ENCODE data around the gene USP36. TPM values are rescaled to one million over a fixed set of nuclear protein-coding genes. Genes with fewer than 3 reads are reported as not detected.

USP36 gene
- total RNA-seq, 1 donor from 2014 or later, result 54.1 TPM

- peaks cover 14% of the 10 kb centered on the region for H3K36me3 Mint-ChIP-seq (ENCODE audit: insufficient read depth)
- no peak for TF ChIP-seq CTCF (IDR thresholded peaks at IDR 0.05; ENCODE audit: unreplicated experiment)
These were observed 27.8 kb downstream of the USP36 start for GRCh38 chr17:78812855-78813254.

DNA sequence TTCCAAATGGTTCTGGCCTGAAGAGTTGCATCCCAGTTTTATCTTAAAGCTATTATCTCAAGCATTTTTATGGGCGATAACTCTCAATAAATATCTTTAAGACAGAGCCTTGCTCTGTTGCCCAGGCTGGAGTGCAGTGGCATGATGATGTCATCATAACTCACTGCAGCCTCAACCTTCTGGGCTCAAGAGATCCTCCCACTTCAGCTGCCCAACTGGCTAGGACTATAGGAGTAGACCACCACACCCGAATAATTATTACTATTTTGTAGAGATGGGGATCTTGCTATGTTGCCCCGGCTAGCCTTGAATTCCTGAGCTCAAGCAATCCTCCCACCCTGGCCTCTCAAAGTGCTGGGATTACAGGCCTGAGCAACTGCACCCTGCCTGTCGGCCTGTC, 32.5 kb downstream of the USP36 start:
- H3K27me3 Mint-ChIP-seq, result no peaks in the 10 kb centered on the region
- H3K4me3 Mint-ChIP-seq (ENCODE audit: low read depth), result no peak overlapping the region
- no peak overlapping the region for H3K27ac Mint-ChIP-seq
- no peak for DNase-seq (ENCODE audit: low spot score, unreplicated experiment)
- peaks cover 23% of the 10 kb centered on the region for H3K36me3 Mint-ChIP-seq (ENCODE audit: insufficient read depth)
- H3K9me3 Mint-ChIP-seq (ENCODE audit: low read depth), result no peaks in the 10 kb centered on the region
- no peak for TF ChIP-seq CTCF (IDR thresholded peaks at IDR 0.05; ENCODE audit: unreplicated experiment)
- no peaks in the 10 kb centered on the region for H3K4me1 Mint-ChIP-seq (ENCODE audit: low read depth)

More at GRCh38 chr17:78812855-78813254, 27.8 kb downstream of the USP36 start:
- Mint-ChIP-seq H3K4me1 (ENCODE audit: low read depth) (no peaks in the 10 kb centered on the region), H3K27ac (no peak overlapping the region), H3K4me3 (ENCODE audit: low read depth) (no peak overlapping the region), H3K9me3 (ENCODE audit: low read depth) (no peaks in the 10 kb centered on the region), H3K27me3 (no peaks in the 10 kb centered on the region)
- DNase-seq (ENCODE audit: low spot score, unreplicated experiment), result no peak

- no peak for TF ChIP-seq CTCF (IDR thresholded peaks at IDR 0.05; ENCODE audit: unreplicated experiment)
- Mint-ChIP-seq H3K9me3 (ENCODE audit: low read depth) (no peaks in the 10 kb centered on the region), H3K4me3 (ENCODE audit: low read depth) (no peak overlapping the region), H3K4me1 (ENCODE audit: low read depth) (no peaks in the 10 kb centered on the region), H3K27me3 (no peaks in the 10 kb centered on the region), H3K27ac (no peak overlapping the region), H3K36me3 (ENCODE audit: insufficient read depth) (peaks cover 26% of the 10 kb centered on the region)
- DNase-seq (ENCODE audit: low spot score, unreplicated experiment), result no peak
These were observed 34.2 kb downstream of the USP36 start for GRCh38 chr17:78806451-78806850.

GRCh38 chr17:78805301-78805700, 35.3 kb downstream of the USP36 start:
- H3K9me3 Mint-ChIP-seq (ENCODE audit: low read depth), result no peaks in the 10 kb centered on the region
- peaks cover 20% of the 10 kb centered on the region for H3K36me3 Mint-ChIP-seq (ENCODE audit: insufficient read depth)
- no peak for TF ChIP-seq CTCF (IDR thresholded peaks at IDR 0.05; ENCODE audit: unreplicated experiment)
- no peaks in the 10 kb centered on the region for H3K27me3 Mint-ChIP-seq
- H3K4me1 Mint-ChIP-seq (ENCODE audit: low read depth), result no peaks in the 10 kb centered on the region
- H3K27ac Mint-ChIP-seq, result no peak overlapping the region
- no peak for DNase-seq (ENCODE audit: low spot score, unreplicated experiment)
- no peak overlapping the region for H3K4me3 Mint-ChIP-seq (ENCODE audit: low read depth)

GRCh38 chr17:78804777-78805176, 35.8 kb downstream of the USP36 start:
- H3K4me3 Mint-ChIP-seq (ENCODE audit: low read depth), result no peak overlapping the region
- no peaks in the 10 kb centered on the region for H3K4me1 Mint-ChIP-seq (ENCODE audit: low read depth)
- DNase-seq (ENCODE audit: low spot score, unreplicated experiment), result no peak
- no peaks in the 10 kb centered on the region for H3K9me3 Mint-ChIP-seq (ENCODE audit: low read depth)
- peaks cover 20% of the 10 kb centered on the region for H3K36me3 Mint-ChIP-seq (ENCODE audit: insufficient read depth)
- no peaks in the 10 kb centered on the region for H3K27me3 Mint-ChIP-seq
- no peak for TF ChIP-seq CTCF (IDR thresholded peaks at IDR 0.05; ENCODE audit: unreplicated experiment)
- peak overlapping the region; percentile 59 for H3K27ac Mint-ChIP-seq
